ENCODE results near the gene ZNF341.

The ZNF341 gene

DNA sequence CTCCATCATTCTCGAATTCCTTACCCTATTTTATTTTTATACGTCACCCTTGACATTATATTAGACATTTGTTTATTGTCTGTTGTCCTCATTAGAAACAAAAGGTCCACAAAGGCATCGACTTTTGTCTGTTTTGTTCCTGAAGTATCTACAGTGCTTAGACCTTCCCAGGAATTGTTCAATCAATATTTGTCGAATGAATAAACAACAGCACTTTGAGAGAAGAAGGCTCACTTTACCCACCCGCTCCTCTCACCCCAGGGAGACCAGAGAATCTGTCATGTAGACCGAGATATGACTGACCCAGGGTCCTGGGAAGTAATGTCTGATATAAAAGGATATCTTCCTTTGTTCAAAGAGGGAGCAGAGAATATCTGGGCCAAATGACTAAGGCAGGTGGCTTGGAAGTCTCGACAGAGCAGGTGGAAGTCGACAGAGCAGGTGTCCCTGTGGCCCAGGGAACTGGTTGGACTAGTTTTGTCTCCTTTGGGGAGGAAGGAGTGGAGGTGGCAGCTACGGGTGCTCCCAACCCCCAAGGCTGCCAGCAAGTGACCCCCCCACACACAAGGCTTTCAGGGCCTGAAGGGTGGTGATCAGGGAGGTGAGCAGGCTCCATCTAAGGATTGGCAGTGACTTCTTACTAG lies 64.6 kb downstream of the ZNF341 start:
- no peak for DNase-seq (ENCODE audit: low spot score)

DNA sequence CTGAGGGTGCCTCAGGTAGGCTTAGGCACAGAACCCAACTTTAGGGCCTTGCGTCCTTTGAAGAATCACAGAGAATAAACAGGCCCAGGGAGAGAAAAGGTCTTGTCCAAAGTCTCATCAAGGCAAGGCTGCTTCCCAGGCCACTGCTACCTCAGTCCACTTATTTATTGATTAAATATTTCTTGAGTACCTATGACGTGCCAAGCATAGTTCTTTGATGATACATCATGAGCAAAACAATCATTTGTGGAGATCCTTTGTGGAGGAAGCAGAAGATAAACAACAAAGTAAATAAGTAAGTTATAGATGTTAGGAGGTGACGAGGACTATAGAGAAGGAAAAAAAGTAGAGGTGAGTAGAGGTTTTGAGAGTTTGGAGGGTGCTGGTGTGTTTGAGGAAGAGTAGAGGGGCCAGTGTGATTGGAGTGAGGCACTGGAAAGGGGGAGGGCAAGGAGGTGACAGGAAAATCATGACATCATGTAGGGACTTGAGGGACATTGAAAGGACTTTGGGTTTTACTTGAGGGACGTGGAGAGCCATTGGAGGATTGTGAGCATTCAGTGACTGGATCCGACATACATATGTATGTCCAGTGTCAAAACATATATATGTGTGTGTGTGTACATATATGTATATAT lies 65.2 kb downstream of the ZNF341 start:
- no peak for DNase-seq (ENCODE audit: low spot score)

DNA sequence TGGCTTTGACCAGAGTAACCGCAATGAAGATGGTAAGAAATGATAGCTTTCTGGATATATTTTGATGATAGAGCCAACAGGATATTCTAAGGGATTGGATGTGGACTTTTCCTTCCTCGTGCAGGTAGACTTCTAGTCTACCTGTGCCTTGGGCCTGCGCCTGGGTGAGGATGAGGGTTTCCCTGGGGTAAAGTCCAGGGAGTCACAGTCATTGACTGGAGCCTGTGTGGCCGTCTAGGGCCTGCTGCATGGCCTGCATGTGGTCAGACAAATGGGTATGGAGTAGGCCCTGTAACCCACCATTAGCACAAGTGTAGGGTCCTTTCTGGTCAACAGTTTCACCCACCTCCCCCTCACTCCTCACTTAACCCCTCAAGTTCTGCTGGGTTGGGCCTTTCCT lies 66.6 kb downstream of the ZNF341 start:
- DNase-seq (ENCODE audit: low spot score) = no peak

DNA sequence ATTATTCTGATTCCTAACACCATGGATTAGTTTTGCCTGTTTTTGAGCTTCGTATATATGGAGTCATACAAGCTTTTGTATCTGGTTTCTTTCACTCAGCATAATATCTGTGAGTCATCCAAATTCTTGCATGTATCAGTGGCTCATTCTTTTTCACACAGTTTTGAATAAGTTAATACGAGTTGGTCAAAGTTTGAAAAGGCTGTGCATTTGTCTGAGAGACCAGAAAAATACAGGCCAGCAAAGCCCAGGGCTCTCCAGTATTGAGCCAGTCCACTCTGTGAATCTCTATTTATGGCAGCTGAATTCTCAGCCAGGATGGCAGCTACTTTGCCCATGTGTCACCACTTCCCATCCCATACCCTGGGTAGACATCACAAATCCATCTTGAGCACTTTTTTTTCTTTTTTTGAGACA lies 72.1 kb downstream of the ZNF341 start:
- no peak for DNase-seq (ENCODE audit: low spot score)

DNA sequence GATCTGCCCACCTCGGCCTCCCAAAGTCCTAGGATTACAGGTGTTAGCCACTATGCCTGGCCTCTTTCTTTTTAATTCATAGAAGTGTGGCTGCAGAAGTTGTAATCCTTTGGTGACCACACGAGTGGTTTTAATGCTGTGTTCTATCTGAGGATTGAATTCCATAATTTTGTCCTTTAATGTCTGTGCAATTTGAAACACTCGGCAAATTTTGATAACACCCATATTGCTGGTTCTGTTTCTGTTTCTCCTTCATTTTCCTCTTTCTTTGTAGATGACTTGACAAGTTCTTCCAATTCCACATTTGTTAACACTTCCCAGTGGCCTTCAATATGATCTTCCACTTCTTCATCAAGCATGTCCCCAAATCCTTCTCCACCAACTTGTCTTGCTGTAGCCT lies 76.6 kb downstream of the ZNF341 start:
- no peak for DNase-seq (ENCODE audit: low spot score)

DNA sequence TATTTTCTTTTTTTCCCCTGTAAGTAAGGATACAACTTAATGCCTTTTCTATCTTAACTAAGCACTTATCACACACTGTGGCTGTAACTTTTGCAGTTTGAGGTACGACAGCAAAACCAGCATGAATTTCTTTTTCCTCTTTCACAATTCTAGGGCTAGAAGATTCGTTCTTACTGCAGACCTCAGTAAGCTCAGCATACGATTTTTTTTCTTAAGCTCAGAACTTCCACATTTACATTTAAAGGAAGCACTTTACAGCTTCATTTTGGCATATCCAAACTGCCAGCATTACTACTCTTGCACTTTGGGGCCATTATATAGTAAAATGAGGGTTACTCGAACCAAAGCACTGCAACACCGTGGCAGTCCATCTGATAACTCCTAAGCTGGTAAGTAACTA lies 78.5 kb downstream of the ZNF341 start:
- no peak for DNase-seq (ENCODE audit: low spot score)

DNA sequence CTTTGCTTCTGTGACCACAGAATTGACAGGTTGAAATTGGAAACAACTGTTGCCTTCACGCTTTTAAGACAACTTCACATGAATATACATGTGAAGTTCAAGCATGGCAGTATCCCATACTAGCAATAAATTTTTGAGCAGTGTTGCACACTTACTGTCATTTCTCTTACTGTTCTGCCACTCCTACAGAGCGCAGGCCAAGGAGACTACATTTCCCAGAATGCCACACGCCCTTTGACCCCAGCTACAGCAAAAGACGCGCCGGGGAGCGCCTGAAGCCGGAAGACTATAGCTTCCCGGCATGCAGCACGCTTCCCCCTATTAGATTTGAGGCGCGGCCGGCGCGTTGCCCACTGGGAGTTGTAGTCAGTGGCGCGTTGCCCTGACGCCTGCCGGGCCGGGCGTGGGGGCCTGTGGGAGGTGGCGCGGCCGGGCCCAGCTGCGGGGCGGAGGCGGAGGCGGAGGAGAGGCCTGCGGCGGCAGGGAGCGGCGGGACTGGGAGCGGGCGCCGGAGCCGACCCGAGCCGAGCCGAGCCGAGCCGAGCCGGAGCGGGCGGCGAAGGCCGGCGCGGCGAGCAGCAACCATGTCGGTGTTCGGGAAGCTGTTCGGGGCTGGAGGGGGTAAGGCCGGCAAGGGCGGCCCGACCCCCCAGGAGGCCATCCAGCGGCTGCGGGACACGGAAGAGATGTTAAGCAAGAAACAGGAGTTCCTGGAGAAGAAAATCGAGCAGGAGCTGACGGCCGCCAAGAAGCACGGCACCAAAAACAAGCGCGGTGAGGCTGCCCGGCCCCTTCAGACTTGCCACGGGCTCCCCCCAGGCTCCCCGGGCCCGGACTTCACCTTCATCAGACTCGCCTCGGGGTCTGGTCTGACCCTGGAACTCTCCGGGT lies 79.3 kb downstream of the ZNF341 start, which contains the start of gene CHMP4B:
Gene CHMP4B, plus strand, starts transcription at position 464 of the 891 bp plus-strand sequence. Its CDS starts 121 bp downstream, at position 585.
- peak; percentile 95 for DNase-seq (ENCODE audit: low spot score)

DNA sequence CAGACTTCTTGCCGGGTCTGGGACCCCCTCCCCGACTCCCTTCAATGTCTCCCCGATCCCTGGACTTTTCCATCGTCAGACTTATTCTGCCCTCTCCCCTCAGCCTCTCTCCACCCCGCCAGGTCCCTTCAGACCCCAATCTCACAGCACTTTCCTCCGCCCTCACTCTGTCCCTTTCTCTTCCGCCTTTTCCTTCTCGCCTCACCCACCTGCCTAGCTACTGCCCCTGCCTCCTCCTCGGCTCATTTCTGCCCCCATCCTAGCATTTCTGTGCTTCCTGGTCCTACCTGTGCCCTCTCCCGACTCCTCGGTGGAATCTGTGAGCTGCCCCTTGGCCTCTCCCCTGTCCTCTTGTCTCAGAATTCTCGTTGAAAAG lies 80.0 kb downstream of the ZNF341 start:
- DNase-seq (ENCODE audit: low spot score) = no peak

DNA sequence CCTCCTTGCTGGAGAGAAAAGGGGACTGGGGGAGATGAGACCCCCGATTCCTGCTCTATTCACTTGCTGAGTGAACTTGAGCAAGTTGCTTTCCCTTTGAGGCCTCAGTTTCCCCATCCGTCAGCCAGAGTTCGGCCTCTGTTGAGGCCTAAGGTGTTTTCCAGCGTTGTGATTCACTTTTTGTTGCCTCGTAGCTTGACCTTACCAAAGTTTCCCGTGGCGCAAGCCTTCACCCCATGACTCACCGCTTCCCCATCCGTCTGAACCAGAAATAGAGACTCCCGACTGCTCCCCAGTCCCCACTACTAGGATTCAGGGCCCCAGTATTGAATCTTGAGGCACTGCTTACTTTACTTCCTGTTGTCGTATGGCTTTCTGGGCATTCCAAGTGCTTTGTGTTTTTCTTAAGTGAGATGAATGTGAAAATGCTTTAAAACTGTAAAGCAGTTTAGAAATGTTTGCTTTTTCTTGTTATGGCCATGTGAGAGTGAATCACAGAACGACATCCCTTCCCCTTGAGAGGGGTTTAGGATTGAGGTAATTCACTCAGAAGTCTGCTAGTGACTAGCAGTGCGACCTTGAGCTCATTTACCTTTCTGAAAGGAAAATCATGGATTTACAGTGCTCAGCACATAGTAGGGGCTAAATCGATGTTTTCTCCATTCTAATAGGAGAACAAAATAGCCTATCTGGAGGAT lies 80.5 kb downstream of the ZNF341 start:
- no peak for DNase-seq (ENCODE audit: low spot score)

DNA sequence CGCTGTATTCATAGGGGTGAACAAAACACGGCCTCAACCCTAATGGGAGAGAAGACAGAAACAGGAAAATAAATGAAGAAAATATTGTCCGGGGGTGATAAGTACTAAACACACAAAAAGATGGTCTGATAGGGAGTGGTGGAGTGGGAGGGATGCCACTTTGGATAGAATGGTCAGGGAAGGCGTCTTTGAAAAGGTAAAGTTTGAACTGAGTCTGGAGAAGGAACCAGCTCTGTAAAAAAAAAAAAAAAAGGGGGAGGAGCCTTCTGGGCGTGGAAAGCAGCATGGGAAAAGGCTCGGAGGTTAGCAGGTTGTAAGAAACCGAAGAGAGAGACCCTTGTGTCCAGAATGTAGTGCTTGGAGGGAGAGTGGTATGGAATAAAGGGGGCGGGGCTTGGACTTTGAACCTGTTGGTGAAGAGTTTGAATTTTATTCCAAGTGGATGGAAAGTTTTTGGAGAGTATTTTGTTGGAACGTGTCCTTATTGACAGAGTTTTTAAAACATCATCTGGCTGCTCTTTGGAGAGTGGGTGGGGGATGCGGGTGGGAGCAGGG lies 81.2 kb downstream of the ZNF341 start:
- peak; percentile 77 for DNase-seq (ENCODE audit: low spot score)

DNA sequence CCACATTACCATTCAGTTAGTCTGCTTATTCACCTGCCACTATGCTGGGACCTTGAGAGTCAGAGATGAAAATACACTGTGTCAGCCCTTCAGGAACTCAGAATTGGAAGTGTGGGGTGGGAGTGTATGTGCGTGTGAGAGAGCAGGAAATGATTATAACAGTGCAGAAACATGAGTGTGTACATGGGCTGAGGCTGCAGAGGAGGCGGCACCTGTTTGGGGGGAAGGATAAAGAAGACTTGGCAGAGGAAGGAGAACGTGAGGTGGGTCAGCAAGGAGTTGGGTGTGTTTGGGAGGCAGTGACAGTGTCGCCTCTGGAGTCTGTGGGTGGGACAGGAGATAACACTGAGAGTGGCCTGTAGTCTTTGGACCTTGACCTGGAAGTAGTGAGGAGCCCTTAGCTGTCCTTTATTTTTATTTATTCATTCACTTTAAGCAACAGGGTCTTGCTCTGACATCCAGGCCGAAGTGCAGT lies 82.5 kb downstream of the ZNF341 start:
- DNase-seq (ENCODE audit: low spot score) = no peak

DNA sequence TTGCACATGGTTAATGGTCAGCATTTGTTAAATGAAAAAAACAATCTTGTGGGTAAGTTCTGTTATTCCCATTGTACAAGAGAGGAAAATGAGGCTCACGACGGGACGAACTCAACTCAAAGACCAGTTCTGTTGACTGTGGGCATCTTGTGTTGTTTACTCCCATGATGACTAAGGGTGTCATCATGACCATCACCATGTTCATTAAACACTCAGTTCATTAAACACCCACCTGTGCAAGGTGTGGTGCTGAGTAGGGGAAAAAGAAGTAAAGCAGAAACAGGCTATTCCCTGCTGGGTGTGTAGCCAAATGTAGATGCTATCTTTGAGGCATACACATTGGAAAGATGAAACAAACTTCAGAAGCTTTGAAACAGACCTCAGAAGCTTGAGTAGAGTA lies 83.9 kb downstream of the ZNF341 start:
- DNase-seq (ENCODE audit: low spot score) = no peak

DNA sequence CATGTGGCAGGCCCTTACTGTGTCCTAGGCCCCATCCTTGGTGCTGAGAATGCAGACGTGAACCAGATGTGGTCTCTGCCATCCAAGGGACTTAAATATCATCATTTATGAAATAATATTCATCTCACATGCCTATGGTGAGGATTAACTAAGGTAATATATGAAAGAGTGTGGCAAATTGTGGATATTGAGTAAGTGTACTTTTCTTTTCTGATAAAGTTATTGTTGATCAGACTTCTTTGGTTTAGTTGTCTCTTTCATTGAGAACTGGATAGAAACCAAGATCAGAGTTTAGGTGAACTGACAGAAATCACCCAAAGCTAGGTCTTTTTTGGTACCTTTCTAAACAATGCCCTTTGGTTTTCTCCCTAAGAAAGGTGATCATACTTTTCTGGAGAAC lies 84.4 kb downstream of the ZNF341 start:
- no peak for DNase-seq (ENCODE audit: low spot score)

DNA sequence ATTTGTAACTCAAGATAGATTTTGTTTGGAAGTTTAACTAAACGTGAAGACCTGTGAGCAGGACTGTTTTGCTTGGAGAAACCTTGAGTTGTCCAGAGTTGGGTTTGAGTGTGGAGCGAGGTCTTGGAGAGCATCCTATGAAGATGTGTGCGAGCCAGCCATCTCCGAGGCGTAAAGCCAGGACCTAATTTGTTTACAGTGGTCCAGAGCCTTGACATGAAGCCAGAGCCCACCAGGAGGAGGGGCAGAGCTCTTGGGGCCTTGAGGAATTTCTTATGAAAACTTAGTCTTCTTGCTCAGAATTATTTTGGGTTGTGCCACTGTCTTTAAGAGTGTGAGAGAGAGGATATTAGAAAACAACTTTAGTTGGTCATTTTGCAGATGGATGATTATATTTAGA lies 85.6 kb downstream of the ZNF341 start:
- no peak for DNase-seq (ENCODE audit: low spot score)

DNA sequence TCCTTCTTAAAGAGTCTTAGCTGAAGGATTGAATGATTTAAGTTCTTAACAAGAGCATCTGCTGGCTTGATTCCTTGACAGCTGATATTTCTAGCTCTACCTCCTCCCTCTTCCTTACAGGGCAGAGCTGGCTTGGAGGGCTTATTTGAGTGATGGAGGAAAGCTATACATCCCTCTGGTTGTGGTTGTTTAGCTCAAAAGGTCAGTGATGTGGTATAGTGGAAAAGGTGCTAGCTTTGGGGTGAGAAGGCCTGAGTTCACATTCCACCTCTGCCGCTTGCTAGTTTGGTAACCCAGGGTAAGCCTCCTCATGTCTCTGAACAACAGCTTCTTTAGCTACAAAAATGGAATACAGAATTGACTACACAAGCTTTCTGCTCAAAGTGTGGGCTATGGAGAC lies 87.7 kb downstream of the ZNF341 start:
- DNase-seq (ENCODE audit: low spot score) = no peak

DNA sequence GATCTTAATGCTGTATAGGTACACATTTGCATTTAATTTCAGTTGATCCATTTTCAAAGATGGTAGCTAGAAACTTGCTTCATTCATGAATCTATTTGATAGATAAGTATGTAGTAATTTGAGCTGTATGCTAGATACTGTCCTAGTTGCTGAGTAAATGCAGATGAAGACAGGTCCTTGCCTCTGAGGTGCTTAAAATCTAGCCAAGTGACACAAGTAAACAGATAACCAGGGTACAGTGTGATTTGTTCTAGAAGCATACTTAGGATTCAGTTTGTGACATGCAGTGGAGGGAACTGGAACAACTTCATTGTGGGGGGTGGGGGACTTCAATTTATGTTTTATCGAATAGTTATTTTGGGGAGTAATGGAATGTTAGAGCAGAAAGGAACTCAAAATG lies 88.6 kb downstream of the ZNF341 start:
- no peak for DNase-seq (ENCODE audit: low spot score)

DNA sequence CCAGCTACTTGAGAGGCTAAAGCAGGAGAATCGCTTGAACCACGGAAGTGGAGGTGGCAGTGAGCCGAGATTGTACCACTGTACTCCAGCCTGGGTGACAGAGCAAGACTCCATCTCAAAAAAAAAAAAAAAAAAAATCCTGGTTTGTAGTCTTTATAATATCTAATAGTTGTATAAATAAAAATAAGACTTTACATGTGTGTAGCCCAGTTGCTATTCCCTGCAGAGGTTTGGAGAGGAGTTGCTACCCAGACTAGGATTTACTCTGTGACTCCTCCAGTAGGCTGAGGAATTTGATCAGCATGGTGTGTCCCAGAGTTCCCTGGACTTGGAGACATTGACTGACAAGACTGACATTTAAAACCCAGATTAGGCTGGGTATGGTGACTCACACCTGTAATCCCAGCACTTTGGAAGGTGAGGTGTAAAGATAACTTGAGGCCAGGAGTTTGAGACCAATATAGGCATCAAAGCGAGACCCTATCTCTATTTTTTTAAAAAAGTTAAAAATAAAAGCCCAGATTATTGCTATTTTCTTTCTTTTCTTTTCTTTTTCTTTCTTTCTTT lies 89.6 kb downstream of the ZNF341 start:
- DNase-seq (ENCODE audit: low spot score) = no peak

DNA sequence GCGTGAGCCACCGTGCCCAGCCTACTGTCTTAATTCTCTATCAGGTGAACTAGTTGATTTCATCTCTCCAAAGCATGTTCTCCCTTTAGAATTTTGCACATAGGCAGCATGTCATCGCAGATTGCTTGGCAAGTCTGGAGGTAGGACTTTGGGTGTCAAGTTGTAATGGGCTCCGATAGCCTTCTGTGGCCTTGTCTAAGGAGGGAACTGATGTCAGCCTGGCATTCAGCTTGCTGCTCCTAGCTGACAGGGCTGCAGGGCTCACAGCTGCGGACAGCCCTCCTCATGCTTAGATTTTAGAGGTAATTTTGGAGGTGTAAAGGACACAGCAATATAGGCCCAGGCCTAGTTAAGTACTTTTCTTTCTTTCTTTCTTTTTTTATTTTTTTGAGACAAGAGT lies 90.6 kb downstream of the ZNF341 start:
- no peak for DNase-seq (ENCODE audit: low spot score)

DNA sequence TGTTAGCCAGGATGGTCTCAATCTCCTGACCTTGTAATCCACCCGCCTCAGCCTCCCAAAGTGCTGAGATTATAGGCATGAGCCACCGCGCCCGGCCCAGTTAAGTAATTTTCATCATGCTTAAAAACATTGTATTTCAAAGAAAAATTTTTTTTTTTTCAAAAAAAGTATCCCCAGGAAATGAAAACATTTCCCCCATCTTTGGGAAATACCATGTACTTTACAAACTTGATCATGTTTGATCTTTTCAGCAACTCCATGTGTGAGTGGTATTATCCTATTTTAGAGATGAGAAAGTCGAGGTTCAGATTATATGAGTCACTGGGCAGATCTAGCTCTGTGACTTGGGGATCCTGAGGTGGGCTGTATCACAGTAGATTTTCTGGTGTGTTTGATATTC lies 91.2 kb downstream of the ZNF341 start:
- DNase-seq (ENCODE audit: low spot score) = no peak

DNA sequence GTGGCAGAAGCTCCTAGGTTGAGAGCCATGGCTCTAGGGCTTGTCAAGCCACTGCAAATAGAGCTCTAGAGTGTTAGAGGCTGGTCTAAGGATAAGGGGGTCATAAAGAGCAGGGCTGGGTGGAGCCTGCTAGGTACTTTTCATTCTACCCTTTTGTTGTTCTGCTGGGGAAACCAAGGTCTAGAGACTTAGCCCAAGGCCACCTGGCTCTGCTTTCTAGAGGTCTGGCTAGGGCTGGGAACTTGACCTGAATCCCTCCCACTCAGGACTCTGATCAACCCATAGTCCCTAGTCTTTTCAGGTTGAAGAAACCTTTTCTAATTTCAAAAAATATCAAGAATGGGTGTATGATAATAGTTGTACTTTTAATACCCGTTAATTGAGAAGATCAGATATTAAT lies 93.1 kb downstream of the ZNF341 start:
- no peak for DNase-seq (ENCODE audit: low spot score)
